GM19351 (cell line): ENCODE measurements around the gene WSB1.

ENCODE experiments used
- ATAC-seq: cut with Tn5 transposase; IDR thresholded peaks from one replicate; pipeline ENCODE4 v1.9.1; 2021; ENCODE audit warnings: mild to moderate bottlenecking, moderate library complexity; ENCODE audit not compliant: unreplicated experiment

WSB1 gene

DNA sequence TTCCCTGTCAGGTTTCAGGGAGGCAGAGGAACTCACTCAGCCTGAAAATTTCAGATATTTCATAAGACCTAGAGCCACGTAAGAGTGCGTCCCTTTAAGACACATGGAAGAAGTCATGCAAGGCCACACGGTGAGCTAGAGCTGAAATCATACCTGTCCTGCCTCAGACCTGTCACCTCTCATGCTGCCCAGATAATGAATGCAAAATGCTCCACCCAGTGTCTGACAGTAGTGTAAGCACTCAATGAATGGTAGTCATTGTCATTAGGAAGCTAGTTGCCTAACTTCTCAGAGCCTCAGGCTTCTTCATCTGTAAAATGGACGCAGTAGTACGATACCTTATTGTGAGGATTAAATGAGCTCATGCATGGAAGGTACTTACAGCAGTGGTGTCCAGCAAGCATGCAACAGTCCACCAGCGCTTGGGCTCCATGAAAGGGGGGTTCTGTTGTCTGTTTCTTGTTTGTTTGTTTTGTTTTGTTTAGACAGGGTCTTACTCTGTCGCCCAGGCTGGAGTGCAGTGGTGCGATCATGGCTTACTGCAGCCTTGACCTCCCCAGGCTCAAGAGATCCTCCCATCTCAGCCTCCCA is 60.7 kb downstream of the WSB1 start:
- no peak for ATAC-seq

GRCh38 chr17:27355419-27355818 is 61.5 kb downstream of the WSB1 start:
- no peak for ATAC-seq

DNA sequence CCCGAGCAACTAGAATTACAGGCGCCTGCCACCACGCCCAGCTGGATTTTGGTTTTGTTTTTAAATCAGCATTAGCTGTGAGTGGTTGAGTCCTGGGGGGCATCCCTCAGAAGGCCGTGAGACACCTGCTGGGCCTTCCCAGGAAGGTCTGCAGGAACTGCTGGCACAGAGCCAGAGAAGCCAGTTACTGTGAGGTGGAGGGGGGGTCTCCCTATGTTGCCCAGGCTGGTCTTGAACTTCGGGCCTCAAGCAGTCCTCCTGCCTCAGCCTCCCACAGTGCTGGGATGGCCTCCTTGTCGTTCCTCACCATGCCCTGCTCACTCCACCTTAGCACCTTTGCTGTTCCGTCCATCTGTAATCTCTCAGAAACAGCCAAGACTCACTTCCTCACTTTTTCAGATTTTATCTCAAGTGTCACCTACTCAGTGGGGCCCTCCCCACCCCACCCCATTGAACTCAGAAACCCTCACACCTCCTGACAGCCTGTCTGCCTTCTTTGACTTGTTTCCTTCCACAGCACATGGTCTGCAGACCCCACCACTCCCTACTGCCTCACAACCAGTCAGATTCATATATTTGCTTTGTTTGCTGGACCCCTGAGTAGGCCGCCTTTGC is 62.3 kb downstream of the WSB1 start:
- no peak for ATAC-seq

DNA sequence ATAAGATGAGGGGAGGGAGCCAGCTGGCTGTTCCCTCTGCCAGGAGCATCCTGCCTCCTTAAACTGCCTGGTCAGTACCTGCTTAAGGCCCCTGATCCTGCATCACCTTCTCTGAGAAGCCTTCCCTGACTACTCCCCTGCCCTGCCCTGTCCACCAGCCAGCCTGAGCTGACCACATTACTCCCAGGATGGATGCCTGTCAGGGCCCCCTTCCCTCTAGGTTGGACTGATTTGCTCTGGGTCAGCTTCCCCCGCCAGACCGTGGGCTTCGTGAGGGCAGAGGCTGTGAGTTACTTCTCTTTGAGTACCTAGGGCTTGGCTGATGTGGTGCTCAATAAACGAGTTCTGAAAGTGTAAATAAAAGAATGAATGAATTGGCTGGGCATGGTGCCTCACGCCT is 63.3 kb downstream of the WSB1 start:
- ATAC-seq, result no peak

DNA sequence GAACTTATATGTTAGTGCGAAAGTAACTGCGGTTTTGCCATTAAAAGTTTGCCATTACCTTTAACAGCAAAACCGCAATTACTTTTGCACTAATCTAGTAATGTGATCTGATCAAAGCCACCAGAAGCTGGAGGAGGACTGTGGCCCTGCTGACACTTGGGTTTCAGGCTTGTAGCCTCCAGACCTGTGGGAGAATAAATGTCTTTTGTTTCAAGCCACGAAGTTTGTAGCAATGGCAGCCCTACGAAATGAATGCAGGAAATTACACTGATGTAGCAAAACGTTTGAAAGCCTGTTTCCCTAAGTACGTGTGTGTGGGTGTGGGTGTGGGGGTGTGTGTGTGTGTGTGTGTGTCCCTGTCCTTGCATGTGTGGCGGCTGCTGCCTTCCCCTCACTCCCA is 66.6 kb downstream of the WSB1 start:
- ATAC-seq, result no peak

GRCh38 chr17:27361695-27362094 is 67.8 kb downstream of the WSB1 start:
- ATAC-seq, result no peak

DNA sequence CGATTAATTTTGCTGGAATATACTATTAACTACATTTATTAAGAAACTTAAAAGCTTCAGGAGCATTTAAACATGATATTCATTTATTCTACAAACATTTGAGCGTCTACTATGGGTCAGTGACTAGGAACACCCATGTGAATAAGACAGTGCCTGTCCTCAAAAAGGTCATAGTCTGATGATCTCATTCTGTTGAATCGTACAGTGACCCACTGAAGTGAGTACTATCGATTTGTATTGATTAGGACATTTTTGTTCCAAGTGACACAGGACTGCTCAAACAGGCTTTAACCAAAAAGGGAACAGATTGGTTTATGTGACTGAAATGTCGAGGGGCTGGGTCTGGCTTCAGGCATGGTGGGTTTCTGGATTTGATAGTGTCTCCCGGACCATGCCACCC is 68.6 kb downstream of the WSB1 start:
- ATAC-seq, result no peak

GRCh38 chr17:27362909-27363308 is 69.0 kb downstream of the WSB1 start:
- no peak for ATAC-seq

- ATAC-seq, result no peak
Observed at GRCh38 chr17:27363326-27363725, 69.4 kb downstream of the WSB1 start.
